ENCODE measurements around the gene BCLAF3.

DNA sequence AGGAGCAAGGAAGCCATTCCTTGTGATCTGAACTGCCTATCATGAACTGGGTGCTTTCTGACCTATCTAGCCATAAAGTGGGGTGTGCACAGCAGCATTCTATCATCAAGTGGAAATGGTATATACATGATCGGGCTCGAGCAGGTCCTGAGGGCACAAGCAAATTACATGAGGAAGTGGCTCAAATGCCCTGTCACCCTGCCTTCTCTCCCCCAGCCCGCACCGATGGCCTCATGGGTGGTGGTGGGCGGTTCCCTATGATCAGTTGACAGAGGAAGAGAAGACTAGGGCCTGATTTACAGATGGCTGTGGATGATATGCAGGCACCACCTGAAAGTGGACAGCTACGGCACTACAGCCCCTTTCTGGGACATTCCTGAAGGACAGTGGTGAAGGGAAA lies 46.3 kb upstream of the BCLAF3 start:
- TF ChIP-seq, protein P1, sequence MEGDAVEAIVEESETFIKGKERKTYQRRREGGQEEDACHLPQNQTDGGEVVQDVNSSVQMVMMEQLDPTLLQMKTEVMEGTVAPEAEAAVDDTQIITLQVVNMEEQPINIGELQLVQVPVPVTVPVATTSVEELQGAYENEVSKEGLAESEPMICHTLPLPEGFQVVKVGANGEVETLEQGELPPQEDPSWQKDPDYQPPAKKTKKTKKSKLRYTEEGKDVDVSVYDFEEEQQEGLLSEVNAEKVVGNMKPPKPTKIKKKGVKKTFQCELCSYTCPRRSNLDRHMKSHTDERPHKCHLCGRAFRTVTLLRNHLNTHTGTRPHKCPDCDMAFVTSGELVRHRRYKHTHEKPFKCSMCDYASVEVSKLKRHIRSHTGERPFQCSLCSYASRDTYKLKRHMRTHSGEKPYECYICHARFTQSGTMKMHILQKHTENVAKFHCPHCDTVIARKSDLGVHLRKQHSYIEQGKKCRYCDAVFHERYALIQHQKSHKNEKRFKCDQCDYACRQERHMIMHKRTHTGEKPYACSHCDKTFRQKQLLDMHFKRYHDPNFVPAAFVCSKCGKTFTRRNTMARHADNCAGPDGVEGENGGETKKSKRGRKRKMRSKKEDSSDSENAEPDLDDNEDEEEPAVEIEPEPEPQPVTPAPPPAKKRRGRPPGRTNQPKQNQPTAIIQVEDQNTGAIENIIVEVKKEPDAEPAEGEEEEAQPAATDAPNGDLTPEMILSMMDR (IDR thresholded peaks at IDR 0.05): no peak
- TF ChIP-seq POLR2A (IDR thresholded peaks at IDR 0.05): no peak
